Measurements from ENCODE around the gene GPR155.

DNA sequence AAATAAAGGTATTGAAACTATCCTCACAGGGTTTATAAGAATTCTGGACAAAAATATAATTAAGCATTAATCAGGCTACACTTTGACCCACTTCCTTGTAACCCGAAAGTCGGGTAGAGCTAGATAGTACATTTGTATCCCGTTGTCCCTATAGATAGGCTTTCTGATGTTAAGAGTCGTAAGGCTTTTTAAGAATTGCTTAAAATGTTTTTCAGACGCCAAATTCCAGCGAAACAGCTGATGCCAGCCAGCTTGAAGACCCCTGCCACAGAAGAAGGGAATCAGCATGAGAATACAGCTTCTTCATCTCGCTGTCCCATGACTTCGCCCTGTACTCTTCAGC, 962 bp upstream of the GPR155 start:
- TF ChIP-seq POLR2A (IDR thresholded peaks at IDR 0.05) = no peak
- TF ChIP-seq, protein P1, sequence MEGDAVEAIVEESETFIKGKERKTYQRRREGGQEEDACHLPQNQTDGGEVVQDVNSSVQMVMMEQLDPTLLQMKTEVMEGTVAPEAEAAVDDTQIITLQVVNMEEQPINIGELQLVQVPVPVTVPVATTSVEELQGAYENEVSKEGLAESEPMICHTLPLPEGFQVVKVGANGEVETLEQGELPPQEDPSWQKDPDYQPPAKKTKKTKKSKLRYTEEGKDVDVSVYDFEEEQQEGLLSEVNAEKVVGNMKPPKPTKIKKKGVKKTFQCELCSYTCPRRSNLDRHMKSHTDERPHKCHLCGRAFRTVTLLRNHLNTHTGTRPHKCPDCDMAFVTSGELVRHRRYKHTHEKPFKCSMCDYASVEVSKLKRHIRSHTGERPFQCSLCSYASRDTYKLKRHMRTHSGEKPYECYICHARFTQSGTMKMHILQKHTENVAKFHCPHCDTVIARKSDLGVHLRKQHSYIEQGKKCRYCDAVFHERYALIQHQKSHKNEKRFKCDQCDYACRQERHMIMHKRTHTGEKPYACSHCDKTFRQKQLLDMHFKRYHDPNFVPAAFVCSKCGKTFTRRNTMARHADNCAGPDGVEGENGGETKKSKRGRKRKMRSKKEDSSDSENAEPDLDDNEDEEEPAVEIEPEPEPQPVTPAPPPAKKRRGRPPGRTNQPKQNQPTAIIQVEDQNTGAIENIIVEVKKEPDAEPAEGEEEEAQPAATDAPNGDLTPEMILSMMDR (IDR thresholded peaks at IDR 0.05) = no peak
